Right lobe of liver (tissue), 6 donors: ENCODE measurements around the gene SPATS2L. TPM values are rescaled to one million over a fixed set of nuclear protein-coding genes. Genes with fewer than 3 reads are reported as not detected.

Experiments
- ATAC-seq, 4 donors: fragments of 200-7000 bp; cut with Tn5 transposase; one replicate each; pipeline ENCODE4 v1.9.1; 2020; ENCODE audit warnings: mild to moderate bottlenecking in 4 of 4, moderate library complexity in 4 of 4
- DNase-seq, 3 donors: peaks; one replicate each; pipeline ENCODE4 v3.0.0-alpha.2; 2020
- H3K27ac ChIP-seq, 3 donors: fragments of 200-600 bp; one replicate each; pipeline ENCODE4 v1.8.0; 2022
- H3K27me3 ChIP-seq, 2 donors: fragments of 200-600 bp; one replicate each; pipeline ENCODE4 v1.8.0; 2022
- H3K36me3 ChIP-seq, 4 donors: fragments of 200-600 bp; sonication (generic) in 1 of 4; one replicate each; pipeline versions ENCODE4 v1.5.1 to v1.8.0; 2017 to 2022; ENCODE audit warnings: control low read depth in 1 of 4
- H3K4me1 ChIP-seq, 4 donors: fragments of 200-600 bp; sonication (generic) in 1 of 4; one replicate each; pipeline versions ENCODE4 v1.5.1 to v1.8.0; 2017 to 2022; ENCODE audit warnings: control low read depth in 1 of 4
- H3K4me3 ChIP-seq, 3 donors: fragments of 200-600 bp; one replicate each; pipeline ENCODE4 v1.8.0; 2022
- H3K9me3 ChIP-seq, 4 donors: fragments of 200-600 bp; sonication (generic) in 1 of 4; one replicate each; pipeline versions ENCODE4 v1.5.1 to v1.8.0; 2017 to 2022; ENCODE audit warnings: control low read depth in 1 of 4
- POLR2A ChIP-seq: fragments of 450-650 bp; IDR thresholded peaks from one replicate; pipeline ENCODE4 v1.6.1; 2017; ENCODE audit warnings: antibody characterized with exemption, mild to moderate bottlenecking
- WGBS: methylation state at CpG from one replicate; pipeline ENCODE4 v1.1.6; 2018; ENCODE audit warnings: low coverage, low lambda C conversion rate; ENCODE audit not compliant: insufficient coverage; ENCODE audit errors: missing lambda C conversion rate; 5-methylcytosine and 5-hydroxymethylcytosine counted together
- intact Hi-C, 2 donors: fragments of 100-400 bp; cut with DNase I; formaldehyde crosslinking; loops; one replicate each; pipeline versions ENCODE4 v1.11.2 to v1.14.1; 2022
- total RNA-seq, 6 experiments: library from RNA; depleted of rRNA in 2 of 6; stranded (reverse); fragments of >200 nt in 2 of 6; fragmentation: NEBNext Ultra II Directional in 3 of 6; extraction: Animal tissue kit (Norgen Biotek cat#: 25700) in 3 of 6; gene quantifications; one replicate each; pipeline versions ENCODE4 v1.1.0 to v1.2.4, GENCODE V29; 2016 to 2023
- TF ChIP-seq, protein P1 (sequence below), 4 donors: fragments of 200-600 bp in 3 of 4; fragments of 450-650 bp in 1 of 4; IDR thresholded peaks; one replicate each; pipeline versions ENCODE4 v1.5.1 to v1.8.0; 2016 to 2022; ENCODE audit warnings: antibody characterized with exemption in 4 of 4, mild to moderate bottlenecking in 2 of 4
- donor health status: DM: no; HTN: yes; CAD: no.
- donor health status: DM: no; HTN: no; CAD: no.
- donor health status: DM: no; HTN: no; CAD: no.
- donor health status: DM: no; HTN: yes; CAD: no.
- donor health status: DM: no; HTN: yes; CAD: no.

SPATS2L gene
- total RNA-seq, 6 experiments from 2014 or later = 60.7 to 109 (median 72.9) TPM

GRCh38 chr2:200378652-200379290 lies 72.3 kb downstream of the SPATS2L start:
- WGBS = 44% methylated on average over 4 of the region's 7 CpGs
- TF ChIP-seq POLR2A = no peak
- Histone ChIP-seq H3K4me1 (peaks cover 0 to 64% (median 13%) of the 10 kb centered on the region in 4 donors), H3K27ac (peak overlapping the region in 1 of 3 donors; percentile 25), H3K4me3 (no peak overlapping the region), H3K9me3 (no peaks in the 10 kb centered on the region), H3K27me3 (no peaks in the 10 kb centered on the region), H3K36me3 (no peaks in the 10 kb centered on the region)
- intact Hi-C loops = no loop called here
- no peak for DNase-seq
- ATAC-seq = no peak

DNA sequence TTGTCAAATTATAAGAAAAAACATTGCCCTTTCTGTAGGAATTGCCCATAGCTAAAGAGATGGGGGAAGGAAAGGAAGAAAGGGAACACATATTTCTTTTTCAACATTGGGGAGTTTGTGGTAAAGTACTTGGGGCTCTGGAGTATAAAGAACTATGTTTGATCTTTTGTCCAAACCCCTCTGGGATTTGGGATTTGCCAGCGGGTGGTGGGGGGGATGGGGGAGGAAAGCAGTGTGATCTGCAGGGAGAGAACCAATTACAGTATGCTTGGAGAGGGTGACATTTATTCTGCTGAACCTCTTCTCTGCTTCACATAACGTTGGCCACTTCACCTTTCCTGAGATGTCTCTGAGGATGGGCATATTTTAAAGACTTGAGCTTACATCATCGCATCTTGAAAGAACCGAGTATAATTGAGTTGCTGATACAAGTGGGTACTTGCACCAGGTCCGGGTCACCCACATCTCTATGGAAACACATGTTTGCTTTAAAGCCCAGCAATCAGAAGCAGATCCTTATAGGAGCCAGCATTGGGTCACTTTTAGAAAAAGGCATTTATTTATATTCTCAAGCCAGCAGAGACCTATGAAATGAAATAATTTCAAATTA lies 73.1 kb downstream of the SPATS2L start:
- intact Hi-C loops = no loop called here
- Histone ChIP-seq H3K9me3 (no peaks in the 10 kb centered on the region), H3K27me3 (no peaks in the 10 kb centered on the region), H3K27ac (peak overlapping the region in 1 of 3 donors; percentile 25), H3K4me3 (no peak overlapping the region), H3K36me3 (no peaks in the 10 kb centered on the region), H3K4me1 (peaks cover 0 to 59% (median 9%) of the 10 kb centered on the region in 4 donors)
- DNase-seq (no peak), ATAC-seq (no peak)
- TF ChIP-seq POLR2A = no peak
- TF ChIP-seq, protein P1, sequence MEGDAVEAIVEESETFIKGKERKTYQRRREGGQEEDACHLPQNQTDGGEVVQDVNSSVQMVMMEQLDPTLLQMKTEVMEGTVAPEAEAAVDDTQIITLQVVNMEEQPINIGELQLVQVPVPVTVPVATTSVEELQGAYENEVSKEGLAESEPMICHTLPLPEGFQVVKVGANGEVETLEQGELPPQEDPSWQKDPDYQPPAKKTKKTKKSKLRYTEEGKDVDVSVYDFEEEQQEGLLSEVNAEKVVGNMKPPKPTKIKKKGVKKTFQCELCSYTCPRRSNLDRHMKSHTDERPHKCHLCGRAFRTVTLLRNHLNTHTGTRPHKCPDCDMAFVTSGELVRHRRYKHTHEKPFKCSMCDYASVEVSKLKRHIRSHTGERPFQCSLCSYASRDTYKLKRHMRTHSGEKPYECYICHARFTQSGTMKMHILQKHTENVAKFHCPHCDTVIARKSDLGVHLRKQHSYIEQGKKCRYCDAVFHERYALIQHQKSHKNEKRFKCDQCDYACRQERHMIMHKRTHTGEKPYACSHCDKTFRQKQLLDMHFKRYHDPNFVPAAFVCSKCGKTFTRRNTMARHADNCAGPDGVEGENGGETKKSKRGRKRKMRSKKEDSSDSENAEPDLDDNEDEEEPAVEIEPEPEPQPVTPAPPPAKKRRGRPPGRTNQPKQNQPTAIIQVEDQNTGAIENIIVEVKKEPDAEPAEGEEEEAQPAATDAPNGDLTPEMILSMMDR (IDR thresholded peaks at IDR 0.05) = no peak
- WGBS = 57% methylated on average over 5 of the region's 5 CpGs

GRCh38 chr2:200380091-200380561 lies 73.6 kb downstream of the SPATS2L start:
- no peak for DNase-seq
- H3K9me3 ChIP-seq = no peaks in the 10 kb centered on the region
- H3K36me3 ChIP-seq = no peaks in the 10 kb centered on the region
- no peak overlapping the region for H3K4me3 ChIP-seq
- no peaks in the 10 kb centered on the region for H3K27me3 ChIP-seq
- no peak for ATAC-seq
- no peak overlapping the region for H3K27ac ChIP-seq
- H3K4me1 ChIP-seq = peaks cover 0 to 55% (median 8%) of the 10 kb centered on the region in 4 donors
- intact Hi-C loops = no loop called here
- TF ChIP-seq, protein P1 (IDR thresholded peaks at IDR 0.05) = no peak
- WGBS = 82% methylated on average over 9 of the region's 9 CpGs

GRCh38 chr2:200380833-200381542 lies 74.5 kb downstream of the SPATS2L start:
- no peak overlapping the region for H3K27ac ChIP-seq
- H3K4me3 ChIP-seq = no peak overlapping the region
- H3K4me1 ChIP-seq = peaks cover 0 to 48% (median 8%) of the 10 kb centered on the region in 4 donors

More at GRCh38 chr2:200380833-200381542, 74.5 kb downstream of the SPATS2L start:
- DNase-seq = no peak
- Histone ChIP-seq H3K36me3 (no peaks in the 10 kb centered on the region), H3K9me3 (no peaks in the 10 kb centered on the region), H3K27me3 (no peaks in the 10 kb centered on the region)
- WGBS = 72% methylated on average over 3 of the region's 5 CpGs
- intact Hi-C loops = no loop called here
- no peak for ATAC-seq
- TF ChIP-seq, protein P1 (IDR thresholded peaks at IDR 0.05) = no peak
